HepG2 (cell line): ENCODE measurements around the gene MYO7B. TPM values are rescaled to one million over a fixed set of nuclear protein-coding genes. Genes with fewer than 3 reads are reported as not detected.

Experiments
- ATAC-seq: fragments of 200-7000 bp; cut with Tn5 transposase; 3 replicates; pipeline ENCODE4 v1.9.1; 2020; ENCODE audit warnings: mild to moderate bottlenecking, moderate library complexity
- BruUV-seq: library from RNA; stranded (reverse); fragments of 400-500 nt; replicated peaks from 2 replicates; lab custom pipeline; 2021; lab: Mats Ljungman, UMichigan
- CTCF ChIA-PET: fragments of 300-600 bp; formaldehyde crosslinking; extraction: SDS; loops from one replicate; lab custom pipeline; 2021; ENCODE audit warnings: low total read pairs, inconsistent platforms, low intra/inter-chr PET ratio; lab: Yijun Ruan, JAX
- POLR2A ChIA-PET: fragments of 350-600 bp; sonication (Branson Sonifier 250); formaldehyde crosslinking; loops from one replicate; lab custom pipeline; 2020; ENCODE audit warnings: antibody characterized with exemption, inconsistent platforms; lab: Yijun Ruan, JAX
- DNase-seq: peaks from one replicate; pipeline ENCODE4 v3.0.0-alpha.2; 2015; ENCODE audit warnings: low spot score
- FAIRE-seq: peaks from 3 replicates; lab custom pipeline; 2011; peaks lifted over from hg19 to GRCh38; lab: Jason Lieb, UNC
- H2AFZ ChIP-seq: one replicate; pipeline ENCODE4 v1.6.1; 2011; ENCODE audit warnings: low read length, inconsistent platforms
- H3K27ac ChIP-seq: fragments of 300-600 bp; 3 replicates; pipeline ENCODE4 v1.8.0; 2011; ENCODE audit warnings: mixed run types, mild to moderate bottlenecking, mixed read lengths, low read length, inconsistent platforms; ENCODE audit not compliant: insufficient read depth; ENCODE audit errors: extremely low read length
- H3K27me3 ChIP-seq, 2 experiments: fragments of 200-600 bp in 1 of 2; 2 replicates in 1 of 2; 3 replicates in 1 of 2; pipeline versions ENCODE4 v1.6.0 to v1.8.0; 2011; ENCODE audit warnings: low read length in 2 of 2, mild to moderate bottlenecking in 2 of 2, moderate library complexity in 2 of 2, inconsistent platforms in 1 of 2; ENCODE audit not compliant: insufficient read depth in 2 of 2, control insufficient read depth in 1 of 2
- H3K36me3 ChIP-seq, 2 experiments: fragments of 200-600 bp in 1 of 2; replicated peaks in 1 of 2; 2 replicates in 1 of 2; 3 replicates in 1 of 2; pipeline versions ENCODE4 v1.5.1 to v1.8.0; 2011; ENCODE audit warnings: low read length in 2 of 2, inconsistent platforms in 1 of 2; ENCODE audit not compliant: insufficient read depth in 2 of 2, control insufficient read depth in 1 of 2
- H3K4me1 ChIP-seq: 2 replicates; pipeline ENCODE4 v1.5.1; 2012; ENCODE audit warnings: low read length, inconsistent platforms; ENCODE audit not compliant: insufficient read depth
- H3K4me2 ChIP-seq: 2 replicates; pipeline ENCODE4 v1.6.0; 2011; ENCODE audit warnings: low read depth, low read length, inconsistent platforms
- H3K4me3 ChIP-seq, 3 experiments: fragments of 200-600 bp in 1 of 3; sonication (generic), shearing (Covaris generic) in 1 of 3; replicated peaks in 1 of 3; 2 replicates each; pipeline ENCODE4 v1.5.1; 2011 to 2016; ENCODE audit warnings: low read length in 3 of 3, inconsistent platforms in 2 of 3, low read depth in 2 of 3, mild to moderate bottlenecking in 2 of 3, control low read depth in 1 of 3, mixed read lengths in 1 of 3; ENCODE audit not compliant: insufficient read depth in 1 of 3
- H3K79me2 ChIP-seq: one replicate; pipeline ENCODE4 v1.6.1; 2011; ENCODE audit warnings: low read length, inconsistent platforms; ENCODE audit not compliant: insufficient read depth
- H3K9ac ChIP-seq: 2 replicates; pipeline ENCODE4 v1.6.0; 2011; ENCODE audit warnings: mild to moderate bottlenecking, low read depth, low read length, inconsistent platforms; ENCODE audit not compliant: insufficient read depth
- H3K9me3 ChIP-seq: 2 replicates; pipeline ENCODE4 v1.5.1; 2012; ENCODE audit warnings: mild to moderate bottlenecking, low read length
- H4K20me1 ChIP-seq: 2 replicates; pipeline ENCODE4 v1.6.0; 2011; ENCODE audit warnings: inconsistent platforms, mild to moderate bottlenecking, low read length, moderate library complexity; ENCODE audit not compliant: insufficient read depth
- BRCA1 ChIP-seq: sonication (generic); formaldehyde crosslinking; IDR thresholded peaks from 2 replicates; pipeline ENCODE4 v1.4.0; 2020; ENCODE audit warnings: missing genetic modification reagents
- EP300 ChIP-seq, 3 experiments: sonication (generic) in 1 of 3; formaldehyde crosslinking in 1 of 3; IDR thresholded peaks; 2 replicates each; pipeline versions ENCODE4 v1.5.1 to v1.6.1; 2011 to 2020; ENCODE audit warnings: low read depth in 2 of 3, low read length in 2 of 3, borderline replicate concordance in 1 of 3, improper control_type of control experiment in 1 of 3, mild to moderate bottlenecking in 1 of 3, missing genetic modification reagents in 1 of 3, moderate library complexity in 1 of 3
- KLF6 ChIP-seq: IDR thresholded peaks from 2 replicates; pipeline ENCODE4 v1.8.0; 2016; ENCODE audit warnings: missing biosample characterization, missing genetic modification reagents
- PRMT3 ChIP-seq: sonication (generic); formaldehyde crosslinking; IDR thresholded peaks from 2 replicates; pipeline ENCODE4 v1.8.1; 2022; ENCODE audit warnings: low read depth, mild to moderate bottlenecking, moderate library complexity, missing genetic modification reagents, borderline replicate concordance
- RFX3 ChIP-seq: IDR thresholded peaks from 2 replicates; pipeline ENCODE4 v1.6.1; 2016; ENCODE audit warnings: missing biosample characterization, missing genetic modification reagents
- SIN3B ChIP-seq: fragments of 150-350 bp; IDR thresholded peaks from 2 replicates; pipeline ENCODE4 v1.6.1; 2014; ENCODE audit warnings: low read length
- SSRP1 ChIP-seq: IDR thresholded peaks from 2 replicates; pipeline ENCODE4 v1.6.1; 2016; ENCODE audit warnings: control low read depth
- ZNF180 ChIP-seq: sonication (generic); formaldehyde crosslinking; IDR thresholded peaks from 2 replicates; pipeline ENCODE4 v1.4.0; 2020; ENCODE audit warnings: low read depth, missing genetic modification reagents, borderline replicate concordance
- WGBS: methylation state at CpG from one replicate; pipeline ENCODE4 v1.1.6; 2017; ENCODE audit warnings: low lambda C conversion rate; 5-methylcytosine and 5-hydroxymethylcytosine counted together
- in situ Hi-C: cut with HindIII; loops from 2 replicates; pipeline ENCODE4 v1.10.0; 2017; ENCODE audit warnings: low pct_unique_long_range_greater_than_20kb; ENCODE audit not compliant: extremely low pct_ligation_motif_present
- intact Hi-C: fragments of 100-400 bp; cut with micrococcal nuclease; formaldehyde crosslinking; loops from one replicate; pipeline ENCODE4 v1.10.0; 2022; ENCODE audit not compliant: unreplicated experiment
- polyA plus RNA-seq, 8 experiments: library from polyadenylated mRNA; depleted of rRNA in 3 of 8; stranded (reverse) in 7 of 8; unstranded in 1 of 8; fragments of >200 nt; fragmentation: Illumina TruSeq in 4 of 8; extraction: Trizol in 4 of 8; gene quantifications; 2 replicates each; pipeline versions ENCODE4 v1.2.1 to v1.2.3, GENCODE V29; 2011 to 2016; ENCODE audit warnings: low read depth in 4 of 8, missing spikeins in 1 of 8, mixed read lengths in 1 of 8; ENCODE audit not compliant: insufficient read depth in 1 of 8
- total RNA-seq, 5 experiments: library from RNA; depleted of rRNA; stranded (reverse); fragments of >200 nt; fragmentation: Illumina TruSeq; extraction: Trizol; gene quantifications; 2 replicates each; pipeline ENCODE4 v1.2.3, GENCODE V29; 2016; ENCODE audit warnings: low read depth in 1 of 5
- TF ChIP-seq, protein P1 (sequence below): sonication (generic); formaldehyde crosslinking; IDR thresholded peaks from 2 replicates; pipeline ENCODE4 v1.4.0; 2020; ENCODE audit warnings: mild to moderate bottlenecking, missing genetic modification reagents
- TF ChIP-seq, protein P2 (sequence below): sonication (generic); formaldehyde crosslinking; IDR thresholded peaks from 2 replicates; pipeline ENCODE4 v1.8.1; 2023; ENCODE audit warnings: mild to moderate bottlenecking, missing genetic modification reagents
- TF ChIP-seq, protein P3 (sequence below): fragments of 450-650 bp; IDR thresholded peaks from 2 replicates; pipeline ENCODE4 v1.6.1; 2017; ENCODE audit warnings: mild to moderate bottlenecking
- TF ChIP-seq, protein P4 (sequence below): sonication (generic); formaldehyde crosslinking; IDR thresholded peaks from 2 replicates; pipeline ENCODE4 v1.5.1; 2020; ENCODE audit warnings: missing genetic modification reagents, mild to moderate bottlenecking, borderline replicate concordance

The MYO7B gene
- total and polyA plus RNA-seq, 2 of the 13 experiments (the other 11 are each of a cell fraction or from before 2014, with no cell fraction given), result not detected

DNA sequence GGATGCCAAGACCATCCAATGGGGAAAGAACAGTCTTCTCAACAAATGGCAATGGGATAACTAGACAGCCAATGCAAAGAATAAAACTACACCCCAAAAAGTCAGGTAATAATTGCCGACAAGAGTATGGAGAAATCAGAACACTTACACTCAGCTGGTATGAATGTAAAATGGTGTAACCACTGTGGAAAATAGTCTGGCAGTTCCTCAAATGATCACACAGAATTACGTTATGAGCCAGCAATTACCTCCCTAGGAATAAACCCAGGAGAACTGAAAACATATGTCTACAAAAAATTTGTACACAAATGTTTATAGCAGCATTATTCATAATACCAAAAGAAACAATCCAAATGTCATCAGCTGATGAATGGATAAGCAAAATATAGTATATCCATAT lies 18.0 kb upstream of the MYO7B start (continued):
- TF ChIP-seq, protein P1, sequence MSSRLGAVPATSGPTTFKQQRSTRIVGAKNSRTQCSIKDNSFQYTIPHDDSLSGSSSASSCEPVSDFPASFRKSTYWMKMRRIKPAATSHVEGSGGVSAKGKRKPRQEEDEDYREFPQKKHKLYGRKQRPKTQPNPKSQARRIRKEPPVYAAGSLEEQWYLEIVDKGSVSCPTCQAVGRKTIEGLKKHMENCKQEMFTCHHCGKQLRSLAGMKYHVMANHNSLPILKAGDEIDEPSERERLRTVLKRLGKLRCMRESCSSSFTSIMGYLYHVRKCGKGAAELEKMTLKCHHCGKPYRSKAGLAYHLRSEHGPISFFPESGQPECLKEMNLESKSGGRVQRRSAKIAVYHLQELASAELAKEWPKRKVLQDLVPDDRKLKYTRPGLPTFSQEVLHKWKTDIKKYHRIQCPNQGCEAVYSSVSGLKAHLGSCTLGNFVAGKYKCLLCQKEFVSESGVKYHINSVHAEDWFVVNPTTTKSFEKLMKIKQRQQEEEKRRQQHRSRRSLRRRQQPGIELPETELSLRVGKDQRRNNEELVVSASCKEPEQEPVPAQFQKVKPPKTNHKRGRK (CRISPR knock-in tag), result no peak

DNA sequence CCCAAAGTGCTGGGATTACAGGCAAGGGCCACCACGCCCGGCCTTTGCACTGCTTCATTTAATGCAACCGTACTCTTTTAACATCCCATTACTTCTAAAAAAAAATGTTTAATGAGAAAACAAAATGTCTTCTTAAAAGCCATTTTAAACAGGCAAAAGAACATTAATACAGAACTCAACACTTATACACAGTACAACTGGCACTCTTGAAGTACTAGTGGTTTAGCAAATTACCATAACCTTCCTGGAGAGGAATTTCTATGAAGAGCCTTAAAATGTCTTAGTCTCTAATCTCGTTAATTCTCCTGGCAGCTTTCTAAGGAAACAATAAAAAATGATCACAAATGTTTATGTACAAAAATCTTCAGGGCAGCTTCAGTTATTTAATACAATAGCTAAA lies 15.1 kb upstream of the MYO7B start:
- ATAC-seq (no peak), FAIRE-seq (no peak), DNase-seq (no peak)
- intact Hi-C loops (no loop called here), in situ Hi-C loops (no loop called here)
- H3K36me3 ChIP-seq, result peaks cover 10 to 76% of the 10 kb centered on the region in 2 experiments
- 0 out of 2 replicates have a peak, but pooled peaks cover 6% of the 10 kb centered on the region for H4K20me1 ChIP-seq
- H3K27ac ChIP-seq, result no peak overlapping the region
- H3K4me2 ChIP-seq, result no peak overlapping the region
- H3K27me3 ChIP-seq, result no peaks in the 10 kb centered on the region; a peak in 1 of 5 replicates
- H2AFZ ChIP-seq, result no peak overlapping the region
- H3K79me2 ChIP-seq, result peaks cover 89% of the 10 kb centered on the region
- no TSS peak for BruUV-seq
- no peak overlapping the region for H3K9ac ChIP-seq
- ChIA-PET CTCF (no interaction called here), POLR2A (no interaction called here)
- WGBS, result over 99% methylated on average over 4 of the region's 4 CpGs
- H3K4me3 ChIP-seq, result no peak overlapping the region
- peaks cover 20% of the 10 kb centered on the region for H3K4me1 ChIP-seq
- H3K9me3 ChIP-seq, result no peaks in the 10 kb centered on the region
- TF ChIP-seq, protein P2, sequence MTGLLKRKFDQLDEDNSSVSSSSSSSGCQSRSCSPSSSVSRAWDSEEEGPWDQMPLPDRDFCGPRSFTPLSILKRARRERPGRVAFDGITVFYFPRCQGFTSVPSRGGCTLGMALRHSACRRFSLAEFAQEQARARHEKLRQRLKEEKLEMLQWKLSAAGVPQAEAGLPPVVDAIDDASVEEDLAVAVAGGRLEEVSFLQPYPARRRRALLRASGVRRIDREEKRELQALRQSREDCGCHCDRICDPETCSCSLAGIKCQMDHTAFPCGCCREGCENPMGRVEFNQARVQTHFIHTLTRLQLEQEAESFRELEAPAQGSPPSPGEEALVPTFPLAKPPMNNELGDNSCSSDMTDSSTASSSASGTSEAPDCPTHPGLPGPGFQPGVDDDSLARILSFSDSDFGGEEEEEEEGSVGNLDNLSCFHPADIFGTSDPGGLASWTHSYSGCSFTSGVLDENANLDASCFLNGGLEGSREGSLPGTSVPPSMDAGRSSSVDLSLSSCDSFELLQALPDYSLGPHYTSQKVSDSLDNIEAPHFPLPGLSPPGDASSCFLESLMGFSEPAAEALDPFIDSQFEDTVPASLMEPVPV, result no peak
- no peak for TF ChIP-seq SSRP1 (CRISPR knock-in tag)
- no peak for TF ChIP-seq ZNF180 (CRISPR knock-in tag)
- TF ChIP-seq EP300 (IDR thresholded peaks at IDR 0.05; ENCODE audit: low read depth in 2 of 2, low read length in 2 of 2), result no peak
- no peak for TF ChIP-seq EP300 (CRISPR knock-in tag; IDR thresholded peaks at IDR 0.05; ENCODE audit: borderline replicate concordance)
- no peak for TF ChIP-seq RFX3 (CRISPR knock-in tag)
- no peak for TF ChIP-seq SIN3B
- TF ChIP-seq, protein P3, sequence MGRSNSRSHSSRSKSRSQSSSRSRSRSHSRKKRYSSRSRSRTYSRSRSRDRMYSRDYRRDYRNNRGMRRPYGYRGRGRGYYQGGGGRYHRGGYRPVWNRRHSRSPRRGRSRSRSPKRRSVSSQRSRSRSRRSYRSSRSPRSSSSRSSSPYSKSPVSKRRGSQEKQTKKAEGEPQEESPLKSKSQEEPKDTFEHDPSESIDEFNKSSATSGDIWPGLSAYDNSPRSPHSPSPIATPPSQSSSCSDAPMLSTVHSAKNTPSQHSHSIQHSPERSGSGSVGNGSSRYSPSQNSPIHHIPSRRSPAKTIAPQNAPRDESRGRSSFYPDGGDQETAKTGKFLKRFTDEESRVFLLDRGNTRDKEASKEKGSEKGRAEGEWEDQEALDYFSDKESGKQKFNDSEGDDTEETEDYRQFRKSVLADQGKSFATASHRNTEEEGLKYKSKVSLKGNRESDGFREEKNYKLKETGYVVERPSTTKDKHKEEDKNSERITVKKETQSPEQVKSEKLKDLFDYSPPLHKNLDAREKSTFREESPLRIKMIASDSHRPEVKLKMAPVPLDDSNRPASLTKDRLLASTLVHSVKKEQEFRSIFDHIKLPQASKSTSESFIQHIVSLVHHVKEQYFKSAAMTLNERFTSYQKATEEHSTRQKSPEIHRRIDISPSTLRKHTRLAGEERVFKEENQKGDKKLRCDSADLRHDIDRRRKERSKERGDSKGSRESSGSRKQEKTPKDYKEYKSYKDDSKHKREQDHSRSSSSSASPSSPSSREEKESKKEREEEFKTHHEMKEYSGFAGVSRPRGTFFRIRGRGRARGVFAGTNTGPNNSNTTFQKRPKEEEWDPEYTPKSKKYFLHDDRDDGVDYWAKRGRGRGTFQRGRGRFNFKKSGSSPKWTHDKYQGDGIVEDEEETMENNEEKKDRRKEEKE, result no peak
- TF ChIP-seq, protein P4, sequence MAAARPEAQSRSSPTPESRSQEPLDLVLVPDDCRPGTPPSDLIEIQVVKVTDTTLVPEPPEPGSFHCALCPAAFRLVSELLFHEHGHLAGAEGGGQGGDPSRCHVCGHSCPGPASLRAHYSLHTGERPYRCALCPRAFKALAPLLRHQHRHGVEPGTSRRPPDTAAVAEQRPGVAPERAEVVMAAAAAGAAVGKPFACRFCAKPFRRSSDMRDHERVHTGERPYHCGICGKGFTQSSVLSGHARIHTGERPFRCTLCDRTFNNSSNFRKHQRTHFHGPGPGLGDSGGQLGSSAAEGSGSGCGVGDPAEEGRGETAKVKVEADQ (CRISPR knock-in tag), result no peak
- no peak for TF ChIP-seq PRMT3 (CRISPR knock-in tag)
- no peak for TF ChIP-seq KLF6 (CRISPR knock-in tag)
- TF ChIP-seq BRCA1, result no peak
